CD4-positive, alpha-beta T cell treated with Interleukin-1 beta for 1 hour (primary cell): Measurements from ENCODE around the gene NFE2L1.
A peak's percentile ranks its signal among the peaks of the same experiment; 100 is the strongest.
"Not testable (repeated sequence)": the region's sequence is repeated elsewhere in the genome, so short reads cannot be mapped to it uniquely, and the experiment has no call there.

Source experiments
- DNase-seq, 2 donors: peaks; one replicate each; pipeline ENCODE4 v3.0.0-alpha.2; 2020 to 2022

Gene NFE2L1

GRCh38 chr17:48070195-48070594 lies 22.0 kb downstream of the NFE2L1 start:
- DNase-seq = no peak

GRCh38 chr17:48071654-48072053 lies 23.5 kb downstream of the NFE2L1 start:
- no peak for DNase-seq

GRCh38 chr17:48072811-48073210 lies 24.7 kb downstream of the NFE2L1 start:
- not testable (repeated sequence) for DNase-seq

GRCh38 chr17:48073566-48074094 lies 25.5 kb downstream of the NFE2L1 start:
- DNase-seq = not testable (repeated sequence)

- peak; percentile 69 to 78 for DNase-seq
Observed at GRCh38 chr17:48074322-48075081, 26.3 kb downstream of the NFE2L1 start.

GRCh38 chr17:48077152-48077551 lies 29.0 kb downstream of the NFE2L1 start:
- not testable (repeated sequence) for DNase-seq

- no peak for DNase-seq
Observed at GRCh38 chr17:48081858-48082257, 33.7 kb downstream of the NFE2L1 start.

GRCh38 chr17:48084932-48085331 lies 36.8 kb downstream of the NFE2L1 start:
- no peak for DNase-seq

- DNase-seq = no peak
Observed at GRCh38 chr17:48093341-48094045, 45.3 kb downstream of the NFE2L1 start.

- no peak for DNase-seq
Observed at GRCh38 chr17:48095611-48096010, 47.5 kb downstream of the NFE2L1 start.

- DNase-seq = no peak
Observed at GRCh38 chr17:48100160-48100559, 52.0 kb downstream of the NFE2L1 start.

- DNase-seq = no peak
Observed at GRCh38 chr17:48100591-48101011, 52.4 kb downstream of the NFE2L1 start.

- peak; percentile 95 for DNase-seq
Observed at GRCh38 chr17:48101012-48101720, 53.0 kb downstream of the NFE2L1 start, which contains the start of gene CBX1. TSS of gene CBX1 (minus strand) at chr17:48101478. CDS start at chr17:48077004, 24,474 bp downstream.

- DNase-seq = no peak
Observed at GRCh38 chr17:48102043-48102750, 54.0 kb downstream of the NFE2L1 start.

GRCh38 chr17:48102798-48103715 lies 54.9 kb downstream of the NFE2L1 start:
- peak; percentile 60 to 61 for DNase-seq

- no peak for DNase-seq
Observed at GRCh38 chr17:48104440-48104839, 56.3 kb downstream of the NFE2L1 start.

GRCh38 chr17:48106802-48107136 lies 58.6 kb downstream of the NFE2L1 start:
- no peak for DNase-seq

- DNase-seq = peak; percentile 92 to 93
Observed at GRCh38 chr17:48107137-48108055, 59.2 kb downstream of the NFE2L1 start, which contains the start of gene SNX11. TSS of gene SNX11 (plus strand) at chr17:48107766. CDS start at chr17:48112044, 4,278 bp downstream.

- no peak for DNase-seq
Observed at GRCh38 chr17:48110761-48111160, 62.6 kb downstream of the NFE2L1 start.
